GM19043 (cell line): Measurements from ENCODE around the gene LAPTM4A.
"Not testable (repeated sequence)": the region's sequence is repeated elsewhere in the genome, so short reads cannot be mapped to it uniquely, and the experiment has no call there.

Experiments
- ATAC-seq: cut with Tn5 transposase; IDR thresholded peaks from one replicate; pipeline ENCODE4 v1.9.1; 2021; ENCODE audit warnings: low read depth; ENCODE audit not compliant: unreplicated experiment

Gene LAPTM4A

DNA sequence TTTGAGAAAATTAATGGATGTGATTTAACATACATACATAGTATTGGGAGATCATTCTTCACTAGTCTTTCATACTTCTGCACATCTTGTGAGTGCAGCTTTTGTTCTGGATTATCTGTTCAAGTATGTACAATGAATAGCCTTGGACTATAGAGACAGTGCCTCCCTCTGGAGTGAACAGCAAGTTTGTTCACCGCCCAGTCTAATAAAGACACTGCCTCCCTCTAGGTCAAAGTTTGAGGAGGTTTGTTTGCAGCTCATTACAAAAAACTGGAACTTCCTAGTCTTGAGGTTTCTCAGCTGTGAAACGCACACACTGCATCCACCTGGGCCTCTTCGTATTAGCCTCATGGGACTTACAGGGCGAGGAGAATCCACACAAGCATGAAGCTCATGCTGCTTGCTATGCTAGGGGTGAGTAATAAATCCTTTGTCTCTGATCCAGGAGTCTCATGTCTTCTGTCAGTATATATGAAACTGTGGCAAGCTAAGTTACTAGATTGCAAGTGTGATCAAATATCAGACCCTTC is 26.0 kb upstream of the LAPTM4A start:
- no peak for ATAC-seq

- ATAC-seq: no peak
These were observed 25.3 kb upstream of the LAPTM4A start for GRCh38 chr2:20076757-20077156.

GRCh38 chr2:20074901-20075300 is 23.5 kb upstream of the LAPTM4A start:
- ATAC-seq: no peak

- ATAC-seq: not testable (repeated sequence)
These were observed 22.7 kb upstream of the LAPTM4A start for GRCh38 chr2:20074046-20074648.

GRCh38 chr2:20073460-20073859 is 22.0 kb upstream of the LAPTM4A start:
- ATAC-seq: no peak

GRCh38 chr2:20072436-20073158 is 21.2 kb upstream of the LAPTM4A start:
- no peak for ATAC-seq

- no peak for ATAC-seq
These were observed 20.3 kb upstream of the LAPTM4A start for GRCh38 chr2:20071397-20072383.

GRCh38 chr2:20069756-20070155 is 18.3 kb upstream of the LAPTM4A start:
- ATAC-seq: no peak

DNA sequence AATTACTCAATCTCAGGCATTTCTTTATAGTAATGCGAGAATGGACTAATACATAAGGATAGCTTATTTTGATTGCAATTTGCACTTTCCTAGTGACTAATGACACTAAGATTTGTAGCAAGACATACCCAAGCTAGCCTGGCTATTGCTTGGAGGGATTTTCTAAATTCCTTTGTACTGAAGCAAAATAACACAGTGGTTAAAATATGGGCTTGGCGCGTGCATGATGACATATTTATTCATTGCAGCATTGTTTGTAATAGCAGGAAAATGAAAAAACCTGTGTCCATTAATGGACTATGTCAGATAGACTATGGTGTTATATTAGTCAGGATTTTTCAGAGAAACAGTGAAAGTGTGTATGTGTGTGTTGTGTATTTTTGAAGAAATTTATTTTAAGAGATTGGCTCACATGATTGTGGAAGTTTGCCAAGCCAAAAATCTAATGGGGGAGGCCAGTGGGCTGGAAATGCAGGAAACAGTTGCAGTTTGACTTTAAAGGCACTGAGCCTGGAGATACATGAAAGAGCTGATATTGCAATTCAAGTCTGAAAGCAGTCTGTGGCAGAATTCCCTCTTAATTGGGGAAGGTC is 16.7 kb upstream of the LAPTM4A start:
- ATAC-seq: no peak

GRCh38 chr2:20065885-20066602 is 14.6 kb upstream of the LAPTM4A start:
- no peak for ATAC-seq

GRCh38 chr2:20064841-20065240 is 13.4 kb upstream of the LAPTM4A start:
- ATAC-seq: no peak

DNA sequence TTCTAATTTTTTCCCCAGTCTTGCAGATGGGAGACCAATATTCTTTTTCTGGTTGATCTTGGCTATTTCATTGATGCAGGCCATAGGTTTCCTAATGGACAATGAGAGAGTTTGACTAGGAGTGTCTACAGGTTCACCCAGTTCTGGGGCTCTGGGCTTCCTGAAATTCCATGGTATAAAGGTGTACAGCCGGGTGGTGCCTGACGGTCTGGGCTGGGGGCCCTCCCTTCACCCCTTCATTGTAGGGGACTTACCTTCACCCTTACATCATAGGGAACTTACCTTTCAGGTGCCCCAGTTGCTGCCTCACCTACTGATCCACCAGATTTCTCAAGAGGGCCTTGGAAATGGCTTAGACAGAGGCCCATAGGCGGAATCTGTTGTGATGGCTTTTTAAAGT is 13.0 kb upstream of the LAPTM4A start:
- ATAC-seq: no peak

- no peak for ATAC-seq
These were observed 11.5 kb upstream of the LAPTM4A start for GRCh38 chr2:20062615-20063545.

- no peak for ATAC-seq
These were observed 10.5 kb upstream of the LAPTM4A start for GRCh38 chr2:20061940-20062339.

- no peak for ATAC-seq
These were observed 10.0 kb upstream of the LAPTM4A start for GRCh38 chr2:20061476-20061875.

DNA sequence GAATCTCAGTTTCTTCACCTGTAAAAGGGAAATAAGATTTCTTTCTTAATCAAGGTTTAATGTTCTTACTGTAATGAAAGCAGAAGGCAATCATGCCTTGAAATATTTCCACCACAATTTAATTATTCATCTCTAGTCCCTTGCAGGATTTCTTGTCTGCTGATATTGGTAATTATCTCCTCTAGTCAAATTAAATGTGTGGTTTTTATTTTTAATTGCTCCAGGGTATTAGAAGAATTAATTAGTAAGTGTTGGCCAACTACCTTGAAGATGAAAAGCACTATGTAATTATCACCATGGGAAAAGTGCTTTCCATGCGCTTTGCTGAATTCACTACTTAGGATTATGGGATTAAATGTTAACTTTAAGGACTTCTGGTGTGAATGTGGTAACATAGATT is 8.7 kb upstream of the LAPTM4A start:
- ATAC-seq: no peak

GRCh38 chr2:20057268-20057667 is 5.8 kb upstream of the LAPTM4A start:
- ATAC-seq: no peak

DNA sequence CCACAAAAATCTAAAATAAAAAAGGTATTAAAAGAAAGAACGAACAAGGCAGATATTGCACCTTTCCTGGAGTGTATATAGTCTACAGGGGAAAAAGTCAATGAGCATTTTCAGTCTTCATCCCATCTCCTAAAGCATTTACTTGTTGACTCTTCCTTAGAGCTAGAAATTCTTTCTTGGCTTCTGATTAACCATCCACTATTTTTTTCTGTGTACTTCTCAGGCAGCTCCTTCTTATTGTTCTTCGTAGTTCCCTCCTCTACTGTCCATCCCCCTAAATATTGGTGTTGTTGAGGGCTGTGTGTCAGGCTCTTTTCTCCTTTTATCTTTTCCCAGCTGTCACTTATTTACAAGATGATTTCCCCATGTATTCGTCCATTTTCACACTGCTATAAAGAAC is 3.5 kb upstream of the LAPTM4A start:
- ATAC-seq: no peak

GRCh38 chr2:20054119-20054518 is 2.7 kb upstream of the LAPTM4A start:
- ATAC-seq: no peak
